H9 (cell line): ENCODE results near the gene ACSL3. TPM values are rescaled to one million over a fixed set of nuclear protein-coding genes. Genes with fewer than 3 reads are reported as not detected.

Source experiments
- DNase-seq: peaks from one replicate; pipeline ENCODE4 v3.0.0-alpha.2; 2017
- H2AFZ ChIP-seq: one replicate; pipeline ENCODE4 v1.6.1; 2013; ENCODE audit warnings: mild to moderate bottlenecking, low read length, control low read depth, moderate library complexity
- H2AK5ac ChIP-seq: 2 replicates; pipeline ENCODE4 v1.6.1; 2013; ENCODE audit warnings: low read length, control low read depth, mixed read lengths; ENCODE audit not compliant: insufficient read length
- H2BK120ac ChIP-seq: one replicate; pipeline ENCODE4 v1.6.1; 2013; ENCODE audit warnings: low read depth, mild to moderate bottlenecking, low read length, control low read depth, inconsistent platforms; ENCODE audit not compliant: poor library complexity, severe bottlenecking
- H2BK12ac ChIP-seq: 2 replicates; pipeline ENCODE4 v1.6.1; 2013; ENCODE audit warnings: low read length, control low read depth, mixed read lengths, low read depth; ENCODE audit not compliant: insufficient read length
- H2BK15ac ChIP-seq: 2 replicates; pipeline ENCODE4 v1.6.1; 2013; ENCODE audit warnings: low read depth, low read length, control low read depth
- H2BK20ac ChIP-seq: one replicate; pipeline ENCODE4 v1.6.1; 2013; ENCODE audit warnings: low read depth, mild to moderate bottlenecking, low read length, control low read depth, inconsistent platforms; ENCODE audit not compliant: poor library complexity, severe bottlenecking
- H2BK5ac ChIP-seq: 2 replicates; pipeline ENCODE4 v1.6.1; 2013; ENCODE audit warnings: low read length, control low read depth, mixed read lengths; ENCODE audit not compliant: insufficient read length
- H3K14ac ChIP-seq: 2 replicates; pipeline ENCODE4 v1.6.1; 2013; ENCODE audit warnings: low read length, control low read depth; ENCODE audit not compliant: insufficient read depth
- H3K18ac ChIP-seq: 2 replicates; pipeline ENCODE4 v1.6.1; 2013; ENCODE audit warnings: low read depth, mild to moderate bottlenecking, mixed read lengths, low read length, control low read depth; ENCODE audit not compliant: insufficient read length
- H3K23ac ChIP-seq: 2 replicates; pipeline ENCODE4 v1.6.1; 2013; ENCODE audit warnings: low read length, control low read depth, mixed read lengths, low read depth; ENCODE audit not compliant: insufficient read length
- H3K23me2 ChIP-seq: 2 replicates; pipeline ENCODE4 v1.6.1; 2013; ENCODE audit warnings: low read depth, mild to moderate bottlenecking, mixed read lengths, low read length, control low read depth; ENCODE audit not compliant: insufficient read length, poor library complexity, severe bottlenecking
- H3K27ac ChIP-seq: 2 replicates; pipeline ENCODE4 v1.5.1; 2013; ENCODE audit warnings: low read length, control low read depth, mixed read lengths, low read depth; ENCODE audit not compliant: insufficient read length
- H3K27me3 ChIP-seq: 2 replicates; pipeline ENCODE4 v1.6.1; 2013; ENCODE audit warnings: low read length, control low read depth, inconsistent platforms; ENCODE audit not compliant: insufficient read depth
- H3K4ac ChIP-seq: 2 replicates; pipeline ENCODE4 v1.6.1; 2013; ENCODE audit warnings: low read depth, mild to moderate bottlenecking, control low read depth, inconsistent platforms, low read length, moderate library complexity
- H3K4me1 ChIP-seq: 2 replicates; pipeline ENCODE4 v1.6.1; 2013; ENCODE audit warnings: low read length, control low read depth, inconsistent platforms; ENCODE audit not compliant: insufficient read depth
- H3K4me2 ChIP-seq: 2 replicates; pipeline ENCODE4 v1.6.1; 2013; ENCODE audit warnings: low read length, control low read depth, mixed read lengths; ENCODE audit not compliant: insufficient read length, insufficient read depth
- H3K56ac ChIP-seq: 2 replicates; pipeline ENCODE4 v1.6.1; 2013; ENCODE audit warnings: low read depth, mild to moderate bottlenecking, mixed read lengths, low read length, control low read depth; ENCODE audit not compliant: insufficient read length
- H3K79me1 ChIP-seq: 2 replicates; pipeline ENCODE4 v1.6.1; 2013; ENCODE audit warnings: low read depth, mild to moderate bottlenecking, moderate library complexity, low read length, control low read depth, inconsistent platforms; ENCODE audit not compliant: insufficient read depth, poor library complexity, severe bottlenecking
- H3K79me2 ChIP-seq: 2 replicates; pipeline ENCODE4 v1.6.1; 2013; ENCODE audit warnings: low read length, control low read depth, inconsistent platforms; ENCODE audit not compliant: insufficient read depth
- H3K9ac ChIP-seq: 2 replicates; pipeline ENCODE4 v1.6.1; 2013; ENCODE audit warnings: low read length, control low read depth, mixed read lengths; ENCODE audit not compliant: insufficient read length; ENCODE audit errors: extremely low read depth
- H3K9me3 ChIP-seq: one replicate; pipeline ENCODE4 v1.6.1; 2013; ENCODE audit warnings: low read depth, low read length, inconsistent platforms; ENCODE audit not compliant: control insufficient read depth
- H3T11ph ChIP-seq: one replicate; pipeline ENCODE4 v1.6.1; 2013; ENCODE audit warnings: mild to moderate bottlenecking, low read length, control low read depth, inconsistent platforms
- H4K20me1 ChIP-seq: one replicate; pipeline ENCODE4 v1.6.1; 2013; ENCODE audit not compliant: control insufficient read depth, insufficient read length, insufficient read depth
- H4K5ac ChIP-seq: 2 replicates; pipeline ENCODE4 v1.6.1; 2013; ENCODE audit warnings: low read depth, mild to moderate bottlenecking, mixed read lengths, low read length, control low read depth; ENCODE audit not compliant: insufficient read length
- H4K8ac ChIP-seq: replicated peaks from 2 replicates; pipeline ENCODE4 v1.6.1; 2013; ENCODE audit warnings: low read length, control low read depth, mixed read lengths, low read depth; ENCODE audit not compliant: insufficient read length
- H4K91ac ChIP-seq: 2 replicates; pipeline ENCODE4 v1.6.1; 2013; ENCODE audit warnings: low read depth, mild to moderate bottlenecking, moderate library complexity, mixed read lengths, low read length, control low read depth; ENCODE audit not compliant: insufficient read length
- H3K27ac Mint-ChIP-seq, 3 experiments: 2 replicates in 2 of 3; 3 replicates in 1 of 3; pipeline ENCODE4 v1.8.0; 2020 to 2021; ENCODE audit warnings: mixed read lengths in 3 of 3, mild to moderate bottlenecking in 1 of 3, moderate library complexity in 1 of 3
- H3K27me3 Mint-ChIP-seq: 2 replicates; pipeline ENCODE4 v1.8.0; 2021; ENCODE audit warnings: low read depth, mild to moderate bottlenecking, moderate library complexity, mixed read lengths
- H3K36me3 Mint-ChIP-seq, 3 experiments: 2 replicates in 2 of 3; 3 replicates in 1 of 3; pipeline ENCODE4 v1.8.0; 2020 to 2021; ENCODE audit warnings: low read depth in 3 of 3, mixed read lengths in 3 of 3; ENCODE audit not compliant: insufficient read depth in 1 of 3
- H3K4me1 Mint-ChIP-seq, 2 experiments: 2 replicates each; pipeline ENCODE4 v1.8.0; 2020; ENCODE audit warnings: mixed read lengths in 2 of 2
- H3K4me3 Mint-ChIP-seq, 2 experiments: 2 replicates in 1 of 2; 3 replicates in 1 of 2; pipeline ENCODE4 v1.8.0; 2020 to 2021; ENCODE audit warnings: mild to moderate bottlenecking in 2 of 2, mixed read lengths in 2 of 2, moderate library complexity in 1 of 2
- H3K9me3 Mint-ChIP-seq, 2 experiments: 2 replicates in 1 of 2; 3 replicates in 1 of 2; pipeline ENCODE4 v1.8.0; 2020; ENCODE audit warnings: mild to moderate bottlenecking in 2 of 2, mixed read lengths in 2 of 2, moderate library complexity in 1 of 2
- WGBS: extraction: QIAGEN DNeasy Blood & Tissue Kit; methylation state at CpG from one replicate; pipeline ENCODE4 v1.1.7; 2013; ENCODE audit warnings: missing lambda C conversion rate, low lambda C conversion rate, mixed read lengths; ENCODE audit not compliant: insufficient read length; ENCODE audit errors: extremely low coverage; 5-methylcytosine and 5-hydroxymethylcytosine counted together
- total RNA-seq: library from RNA; stranded (reverse); gene quantifications from 2 replicates; pipeline ENCODE4 v1.2.1, GENCODE V29; 2021
- TF ChIP-seq, protein P1 (sequence below): fragments of 200-600 bp; sonication (generic); conservative IDR thresholded peaks from 3 replicates; pipeline ENCODE4 v1.8.0; 2021; ENCODE audit warnings: antibody characterized with exemption, mild to moderate bottlenecking

The ACSL3 gene
- total RNA-seq, 1 experiment from 2014 or later: 60.9 TPM

- no peak overlapping the region for H2BK20ac ChIP-seq
- H2BK12ac ChIP-seq: no peak overlapping the region
- TF ChIP-seq, protein P1, sequence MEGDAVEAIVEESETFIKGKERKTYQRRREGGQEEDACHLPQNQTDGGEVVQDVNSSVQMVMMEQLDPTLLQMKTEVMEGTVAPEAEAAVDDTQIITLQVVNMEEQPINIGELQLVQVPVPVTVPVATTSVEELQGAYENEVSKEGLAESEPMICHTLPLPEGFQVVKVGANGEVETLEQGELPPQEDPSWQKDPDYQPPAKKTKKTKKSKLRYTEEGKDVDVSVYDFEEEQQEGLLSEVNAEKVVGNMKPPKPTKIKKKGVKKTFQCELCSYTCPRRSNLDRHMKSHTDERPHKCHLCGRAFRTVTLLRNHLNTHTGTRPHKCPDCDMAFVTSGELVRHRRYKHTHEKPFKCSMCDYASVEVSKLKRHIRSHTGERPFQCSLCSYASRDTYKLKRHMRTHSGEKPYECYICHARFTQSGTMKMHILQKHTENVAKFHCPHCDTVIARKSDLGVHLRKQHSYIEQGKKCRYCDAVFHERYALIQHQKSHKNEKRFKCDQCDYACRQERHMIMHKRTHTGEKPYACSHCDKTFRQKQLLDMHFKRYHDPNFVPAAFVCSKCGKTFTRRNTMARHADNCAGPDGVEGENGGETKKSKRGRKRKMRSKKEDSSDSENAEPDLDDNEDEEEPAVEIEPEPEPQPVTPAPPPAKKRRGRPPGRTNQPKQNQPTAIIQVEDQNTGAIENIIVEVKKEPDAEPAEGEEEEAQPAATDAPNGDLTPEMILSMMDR: no peak
- no peak overlapping the region for H4K5ac ChIP-seq
- H2BK15ac ChIP-seq: no peak overlapping the region
- H2BK5ac ChIP-seq: no peak overlapping the region
- Mint-ChIP-seq H3K36me3 (no peaks in the 10 kb centered on the region), H3K27me3 (no peaks in the 10 kb centered on the region), H3K9me3 (no peaks in the 10 kb centered on the region), H3K4me3 (no peak overlapping the region), H3K27ac (no peak overlapping the region; a peak in 1 of 7 replicates), H3K4me1 (no peaks in the 10 kb centered on the region)
- no peaks in the 10 kb centered on the region for H3K23me2 ChIP-seq
- DNase-seq: no peak
- no peak overlapping the region for H2AFZ ChIP-seq
- no peaks in the 10 kb centered on the region for H3K9me3 ChIP-seq
- H3K4ac ChIP-seq: no peak overlapping the region
- H2AK5ac ChIP-seq: no peak overlapping the region
- H3K9ac ChIP-seq: no peak overlapping the region
- no peak overlapping the region for H3K27ac ChIP-seq
- no peak overlapping the region for H3K56ac ChIP-seq
- WGBS: no CpG with 5 or more reads among the region's 8 CpGs
- no peak overlapping the region for H3K4me2 ChIP-seq
- no peaks in the 10 kb centered on the region for H3K79me2 ChIP-seq
- H3K18ac ChIP-seq: no peak overlapping the region
- no peaks in the 10 kb centered on the region for H3K27me3 ChIP-seq
- H4K8ac ChIP-seq: no peak overlapping the region
- no peaks in the 10 kb centered on the region for H4K20me1 ChIP-seq
- no peak overlapping the region for H3T11ph ChIP-seq
- no peak overlapping the region for H4K91ac ChIP-seq
- H3K4me1 ChIP-seq: no peaks in the 10 kb centered on the region
- no peak overlapping the region for H2BK120ac ChIP-seq
- H3K23ac ChIP-seq: no peak overlapping the region
- H3K79me1 ChIP-seq: no peaks in the 10 kb centered on the region
- no peak overlapping the region for H3K14ac ChIP-seq
These were observed 25.6 kb upstream of the ACSL3 start for GRCh38 chr2:222835143-222835822.
